Measurements from ENCODE around the gene FHAD1.

- TF ChIP-seq POLR2A (IDR thresholded peaks at IDR 0.05) (no peak), POLR2AphosphoS5 (IDR thresholded peaks at IDR 0.05) (no peak)
- TF ChIP-seq, protein P1, sequence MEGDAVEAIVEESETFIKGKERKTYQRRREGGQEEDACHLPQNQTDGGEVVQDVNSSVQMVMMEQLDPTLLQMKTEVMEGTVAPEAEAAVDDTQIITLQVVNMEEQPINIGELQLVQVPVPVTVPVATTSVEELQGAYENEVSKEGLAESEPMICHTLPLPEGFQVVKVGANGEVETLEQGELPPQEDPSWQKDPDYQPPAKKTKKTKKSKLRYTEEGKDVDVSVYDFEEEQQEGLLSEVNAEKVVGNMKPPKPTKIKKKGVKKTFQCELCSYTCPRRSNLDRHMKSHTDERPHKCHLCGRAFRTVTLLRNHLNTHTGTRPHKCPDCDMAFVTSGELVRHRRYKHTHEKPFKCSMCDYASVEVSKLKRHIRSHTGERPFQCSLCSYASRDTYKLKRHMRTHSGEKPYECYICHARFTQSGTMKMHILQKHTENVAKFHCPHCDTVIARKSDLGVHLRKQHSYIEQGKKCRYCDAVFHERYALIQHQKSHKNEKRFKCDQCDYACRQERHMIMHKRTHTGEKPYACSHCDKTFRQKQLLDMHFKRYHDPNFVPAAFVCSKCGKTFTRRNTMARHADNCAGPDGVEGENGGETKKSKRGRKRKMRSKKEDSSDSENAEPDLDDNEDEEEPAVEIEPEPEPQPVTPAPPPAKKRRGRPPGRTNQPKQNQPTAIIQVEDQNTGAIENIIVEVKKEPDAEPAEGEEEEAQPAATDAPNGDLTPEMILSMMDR (IDR thresholded peaks at IDR 0.05): no peak
These were observed 24.2 kb upstream of the FHAD1 start for GRCh38 chr1:15222653-15223303.

All from prostate gland (tissue), 2 donors.